ENCODE measurements around the gene ANKH.

- TF ChIP-seq CTCF (conservative IDR thresholded peaks at IDR 0.05 in 1 of 2, IDR thresholded peaks at IDR 0.05 in 1 of 2; ENCODE audit: extremely low read depth in 1 of 2, insufficient read depth in 1 of 2, low read depth in 1 of 2, low read length in 2 of 2) (no peak), EZH2 (IDR thresholded peaks at IDR 0.05; ENCODE audit: borderline replicate concordance, low read length) (no peak)
Observed at GRCh38 chr5:14745188-14745563, 126.4 kb downstream of the ANKH start.
